Keratinocyte (primary cell): ENCODE data around the gene CHCHD6. TPM values are rescaled to one million over a fixed set of nuclear protein-coding genes. Genes with fewer than 3 reads are reported as not detected.

Experiments used
- DNase-seq: peaks from one replicate; pipeline ENCODE4 v3.0.0-alpha.2; 2011; ENCODE audit warnings: low read depth, missing footprints, low spot score
- FAIRE-seq: peaks from 2 replicates; lab custom pipeline; 2011; peaks lifted over from hg19 to GRCh38; lab: Jason Lieb, UNC
- H2AFZ ChIP-seq: 2 replicates; pipeline ENCODE4 v1.6.0; 2012; ENCODE audit warnings: low read length, control low read depth, inconsistent platforms; ENCODE audit not compliant: control insufficient read depth
- H3K27ac ChIP-seq: 2 replicates; pipeline ENCODE4 v1.5.1; 2011; ENCODE audit warnings: low read length; ENCODE audit not compliant: control insufficient read depth, insufficient read depth
- H3K27me3 ChIP-seq: 3 replicates; pipeline ENCODE4 v1.6.0; 2011; ENCODE audit warnings: low read length; ENCODE audit not compliant: control insufficient read depth, insufficient read depth; ENCODE audit errors: extremely low read depth
- H3K36me3 ChIP-seq, 2 experiments: 2 replicates in 1 of 2; 3 replicates in 1 of 2; pipeline ENCODE4 v1.5.1; 2011; ENCODE audit warnings: low read length in 2 of 2, mild to moderate bottlenecking in 1 of 2; ENCODE audit not compliant: control insufficient read depth in 2 of 2, insufficient read depth in 2 of 2; ENCODE audit errors: extremely low read depth in 1 of 2
- H3K4me1 ChIP-seq: 3 replicates; pipeline ENCODE4 v1.5.1; 2011; ENCODE audit warnings: low read length; ENCODE audit not compliant: control insufficient read depth, insufficient read depth; ENCODE audit errors: extremely low read depth
- H3K4me2 ChIP-seq: 3 replicates; pipeline ENCODE4 v1.6.0; 2011; ENCODE audit warnings: low read depth, low read length; ENCODE audit not compliant: control insufficient read depth, insufficient read depth; ENCODE audit errors: extremely low read depth
- H3K4me3 ChIP-seq, 3 experiments: fragments of 200-600 bp in 1 of 3; sonication (generic) in 1 of 3; 2 replicates in 2 of 3; 3 replicates in 1 of 3; pipeline ENCODE4 v1.5.1; 2011 to 2016; ENCODE audit warnings: low read length in 3 of 3, mild to moderate bottlenecking in 3 of 3, control low read depth in 2 of 3, inconsistent platforms in 1 of 3, low read depth in 1 of 3, mixed read lengths in 1 of 3, mixed run types in 1 of 3, moderate library complexity in 1 of 3; ENCODE audit not compliant: control insufficient read depth in 2 of 3, insufficient read depth in 2 of 3; ENCODE audit errors: extremely low read depth in 1 of 3
- H3K79me2 ChIP-seq: 2 replicates; pipeline ENCODE4 v1.6.0; 2012; ENCODE audit warnings: low read length; ENCODE audit not compliant: control insufficient read depth, insufficient read depth
- H3K9ac ChIP-seq: 3 replicates; pipeline ENCODE4 v1.6.0; 2011; ENCODE audit warnings: low read length; ENCODE audit not compliant: control insufficient read depth, insufficient read depth; ENCODE audit errors: extremely low read depth
- H3K9me1 ChIP-seq: 3 replicates; pipeline ENCODE4 v1.6.0; 2011; ENCODE audit warnings: low read length; ENCODE audit not compliant: control insufficient read depth, insufficient read depth; ENCODE audit errors: extremely low read depth
- H3K9me3 ChIP-seq: 2 replicates; pipeline ENCODE4 v1.5.1; 2012; ENCODE audit warnings: low read depth, low read length; ENCODE audit not compliant: control insufficient read depth
- H4K20me1 ChIP-seq: 3 replicates; pipeline ENCODE4 v1.6.0; 2011; ENCODE audit warnings: low read length; ENCODE audit not compliant: control insufficient read depth, insufficient read depth; ENCODE audit errors: extremely low read depth
- EZH2 ChIP-seq: IDR thresholded peaks from one replicate; pipeline ENCODE4 v1.6.1; 2012; ENCODE audit warnings: inconsistent platforms, mild to moderate bottlenecking, low read length, moderate library complexity
- dilution Hi-C: fragments of 300-500 bp; cut with MboI; formaldehyde crosslinking; loops from one replicate; pipeline ENCODE4 v1.7.0; 2020; ENCODE audit warnings: low sequenced_read_pairs; ENCODE audit not compliant: extremely low pct_ligation_motif_present
- polyA plus RNA-seq, 5 experiments: library from polyadenylated mRNA; depleted of rRNA in 3 of 5; stranded (reverse) in 3 of 5; stranded (forward) in 1 of 5; unstranded in 1 of 5; fragments of >200 nt; gene quantifications; 1 replicate in 1 of 5; 2 replicates in 3 of 5; 3 replicates in 1 of 5; pipeline versions ENCODE4 v1.2.1 to v1.2.3, GENCODE V29; 2011 to 2012; ENCODE audit warnings: missing spikeins in 2 of 5, low read depth in 1 of 5, low replicate concordance in 1 of 5
- TF ChIP-seq, protein P1 (sequence below), 3 experiments: IDR thresholded peaks in 1 of 3; conservative IDR thresholded peaks in 1 of 3; optimal IDR thresholded peaks in 1 of 3; 2 replicates in 2 of 3; 3 replicates in 1 of 3; pipeline versions ENCODE3 to v1.5.1; 2011; ENCODE audit warnings: low read length in 3 of 3, mild to moderate bottlenecking in 3 of 3, moderate library complexity in 2 of 3, control low read depth in 1 of 3, inconsistent platforms in 1 of 3; ENCODE audit not compliant: insufficient read depth in 2 of 3; ENCODE audit errors: extremely low read depth in 1 of 3

CHCHD6 gene
- polyA plus RNA-seq, 1 donor (not counting 4 experiments of a cell fraction or from before 2014, with no cell fraction given): 21.7 TPM

DNA sequence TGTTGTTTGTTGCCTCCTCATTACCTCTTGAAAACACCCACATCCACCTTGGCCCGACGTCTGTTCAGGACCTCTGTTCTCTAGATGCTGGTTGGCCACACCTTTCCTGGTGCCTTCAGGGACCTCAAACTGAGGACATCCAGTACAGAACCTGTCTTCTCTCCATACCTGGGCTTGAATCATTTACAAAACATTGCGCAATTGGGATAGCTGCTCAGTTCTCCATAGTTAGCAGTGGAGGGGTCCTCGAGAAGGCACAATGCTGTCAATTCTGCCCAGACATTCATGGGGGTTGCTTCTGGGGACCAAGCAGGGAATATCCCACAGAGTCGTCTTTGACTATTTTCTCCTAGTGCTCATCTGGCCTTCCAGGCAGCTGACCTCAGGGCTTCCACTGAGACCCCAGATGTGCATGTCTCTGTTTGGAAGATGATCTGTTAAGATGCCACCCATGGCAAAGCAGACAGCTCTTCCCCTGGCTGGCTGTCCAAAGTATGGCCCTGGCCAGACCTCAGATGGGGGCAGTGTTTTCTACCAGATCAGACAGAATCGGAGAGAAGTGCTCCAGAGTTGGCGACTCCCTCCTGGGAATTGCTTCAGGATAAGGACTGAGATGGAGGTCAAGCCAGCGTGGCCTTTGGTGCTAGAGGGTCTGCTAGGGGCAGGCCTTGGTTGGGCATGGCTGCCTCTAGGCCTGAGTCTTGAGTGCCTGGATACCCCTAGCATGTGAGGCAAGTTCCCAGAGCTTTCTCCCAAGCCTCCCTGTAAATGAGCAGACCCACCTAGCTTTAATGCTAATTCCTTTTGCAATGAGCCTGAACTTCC lies 46.1 kb downstream of the CHCHD6 start:
- H3K4me1 ChIP-seq: peaks cover 33% of the 10 kb centered on the region
- H4K20me1 ChIP-seq: no peaks in the 10 kb centered on the region
- no peaks in the 10 kb centered on the region for H3K9me1 ChIP-seq
- no peak overlapping the region for H3K9ac ChIP-seq
- TF ChIP-seq EZH2: no peak
- TF ChIP-seq, protein P1, sequence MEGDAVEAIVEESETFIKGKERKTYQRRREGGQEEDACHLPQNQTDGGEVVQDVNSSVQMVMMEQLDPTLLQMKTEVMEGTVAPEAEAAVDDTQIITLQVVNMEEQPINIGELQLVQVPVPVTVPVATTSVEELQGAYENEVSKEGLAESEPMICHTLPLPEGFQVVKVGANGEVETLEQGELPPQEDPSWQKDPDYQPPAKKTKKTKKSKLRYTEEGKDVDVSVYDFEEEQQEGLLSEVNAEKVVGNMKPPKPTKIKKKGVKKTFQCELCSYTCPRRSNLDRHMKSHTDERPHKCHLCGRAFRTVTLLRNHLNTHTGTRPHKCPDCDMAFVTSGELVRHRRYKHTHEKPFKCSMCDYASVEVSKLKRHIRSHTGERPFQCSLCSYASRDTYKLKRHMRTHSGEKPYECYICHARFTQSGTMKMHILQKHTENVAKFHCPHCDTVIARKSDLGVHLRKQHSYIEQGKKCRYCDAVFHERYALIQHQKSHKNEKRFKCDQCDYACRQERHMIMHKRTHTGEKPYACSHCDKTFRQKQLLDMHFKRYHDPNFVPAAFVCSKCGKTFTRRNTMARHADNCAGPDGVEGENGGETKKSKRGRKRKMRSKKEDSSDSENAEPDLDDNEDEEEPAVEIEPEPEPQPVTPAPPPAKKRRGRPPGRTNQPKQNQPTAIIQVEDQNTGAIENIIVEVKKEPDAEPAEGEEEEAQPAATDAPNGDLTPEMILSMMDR (optimal IDR thresholded peaks at IDR 0.05 in 1 of 3, IDR thresholded peaks at IDR 0.05 in 1 of 3, conservative IDR thresholded peaks at IDR 0.05 in 1 of 3; ENCODE audit: extremely low read depth in 1 of 3, insufficient read depth in 2 of 3, low read length in 3 of 3): no peak
- no peak overlapping the region for H3K27ac ChIP-seq
- H3K9me3 ChIP-seq: no peaks in the 10 kb centered on the region
- no peak overlapping the region for H2AFZ ChIP-seq
- H3K4me2 ChIP-seq: no peak overlapping the region
- H3K79me2 ChIP-seq: peaks cover 3% of the 10 kb centered on the region
- DNase-seq: no peak
- H3K36me3 ChIP-seq: peaks cover 2% of the 10 kb centered on the region in 2 experiments
- no peak overlapping the region for H3K4me3 ChIP-seq
- dilution Hi-C loops: no loop called here
- no peaks in the 10 kb centered on the region for H3K27me3 ChIP-seq
- FAIRE-seq: no peak

DNA sequence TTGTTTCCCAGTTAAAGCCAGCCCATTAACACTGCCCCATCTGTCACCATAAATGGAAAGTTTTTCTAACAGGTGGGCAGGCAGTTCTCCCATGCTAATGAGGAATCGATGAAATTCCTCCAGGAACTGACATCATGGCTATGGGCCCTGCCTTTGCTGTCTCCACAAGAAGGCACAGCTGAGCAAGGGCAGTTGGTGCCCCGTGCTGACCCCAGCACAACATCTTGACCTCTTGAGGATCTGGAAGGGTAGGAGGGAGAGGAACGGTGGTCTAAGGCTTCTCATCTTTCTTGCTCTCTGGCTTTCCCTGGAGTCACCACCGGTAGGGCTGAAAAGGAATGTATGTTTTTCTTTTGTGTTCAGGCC lies 46.7 kb downstream of the CHCHD6 start:
- dilution Hi-C loops: no loop called here
- H3K4me1 ChIP-seq: peaks cover 33% of the 10 kb centered on the region

More for the DNA sequence above, 46.7 kb downstream of the CHCHD6 start:
- Histone ChIP-seq H2AFZ (no peak overlapping the region), H3K4me2 (no peak overlapping the region), H3K4me3 (no peak overlapping the region), H3K9me1 (no peaks in the 10 kb centered on the region), H3K79me2 (peaks cover 3% of the 10 kb centered on the region), H4K20me1 (no peaks in the 10 kb centered on the region), H3K27me3 (no peaks in the 10 kb centered on the region), H3K9ac (no peak overlapping the region), H3K36me3 (peaks cover 2% of the 10 kb centered on the region in 2 experiments), H3K9me3 (no peaks in the 10 kb centered on the region), H3K27ac (no peak overlapping the region)
- TF ChIP-seq EZH2: no peak
- TF ChIP-seq, protein P1 (optimal IDR thresholded peaks at IDR 0.05 in 1 of 3, IDR thresholded peaks at IDR 0.05 in 1 of 3, conservative IDR thresholded peaks at IDR 0.05 in 1 of 3; ENCODE audit: extremely low read depth in 1 of 3, insufficient read depth in 2 of 3, low read length in 3 of 3): no peak
- DNase-seq (no peak), FAIRE-seq (peak; percentile 5)
